ENCODE data around the gene SSPN. TPM values are rescaled to one million over a fixed set of nuclear protein-coding genes. Genes with fewer than 3 reads are reported as not detected.

The SSPN gene
- total RNA-seq, 2 donors from 2014 or later: 52.4 to 61.1 TPM

GRCh38 chr12:26255893-26256645 lies 60.7 kb downstream of the SSPN start:
- Histone ChIP-seq H3K27me3 (no peaks in the 10 kb centered on the region), H3K36me3 (no peaks in the 10 kb centered on the region), H3K4me1 (no peaks in the 10 kb centered on the region), H3K9me3 (peaks cover 0 to 7% of the 10 kb centered on the region in 2 donors), H3K4me3 (no peak overlapping the region), H3K27ac (no peak overlapping the region)
- no peak for TF ChIP-seq CTCF (IDR thresholded peaks at IDR 0.05)
- no peak for DNase-seq (ENCODE audit: low spot score)

- TF ChIP-seq CTCF (IDR thresholded peaks at IDR 0.05): no peak
Observed at GRCh38 chr12:26264215-26264838, 69.0 kb downstream of the SSPN start.

GRCh38 chr12:26265606-26266005 lies 70.2 kb downstream of the SSPN start:
- no peak for TF ChIP-seq CTCF (IDR thresholded peaks at IDR 0.05)
- Histone ChIP-seq H3K9me3 (peaks cover 0 to 3% of the 10 kb centered on the region in 2 donors), H3K27ac (no peak overlapping the region), H3K4me3 (no peak overlapping the region), H3K4me1 (peaks cover 0 to 13% of the 10 kb centered on the region in 2 donors), H3K36me3 (no peaks in the 10 kb centered on the region), H3K27me3 (no peaks in the 10 kb centered on the region)
- DNase-seq (ENCODE audit: low spot score): no peak

More at GRCh38 chr12:26264215-26264838, 69.0 kb downstream of the SSPN start:
- H3K27me3 ChIP-seq: no peaks in the 10 kb centered on the region
- no peak for DNase-seq (ENCODE audit: low spot score)
- H3K9me3 ChIP-seq: peaks cover 0 to 3% of the 10 kb centered on the region in 2 donors
- H3K4me3 ChIP-seq: no peak overlapping the region
- no peak overlapping the region for H3K27ac ChIP-seq
- H3K36me3 ChIP-seq: no peaks in the 10 kb centered on the region
- H3K4me1 ChIP-seq: peaks cover 0 to under 1% of the 10 kb centered on the region in 2 donors

- no peak for DNase-seq (ENCODE audit: low spot score)
- Histone ChIP-seq H3K27ac (no peak overlapping the region), H3K4me3 (no peak overlapping the region), H3K9me3 (peaks cover 0 to 3% of the 10 kb centered on the region in 2 donors), H3K27me3 (no peaks in the 10 kb centered on the region), H3K36me3 (no peaks in the 10 kb centered on the region), H3K4me1 (peaks cover 0 to 23% of the 10 kb centered on the region in 2 donors)
- no peak for TF ChIP-seq CTCF (IDR thresholded peaks at IDR 0.05)
Observed at GRCh38 chr12:26266881-26267280, 71.5 kb downstream of the SSPN start.

GRCh38 chr12:26268841-26269561 lies 73.6 kb downstream of the SSPN start:
- DNase-seq (ENCODE audit: low spot score): no peak
- H3K36me3 ChIP-seq: no peaks in the 10 kb centered on the region
- peak overlapping the region in 1 of 2 donors; percentile 58 for H3K27ac ChIP-seq
- H3K4me1 ChIP-seq: peaks cover 0 to 33% of the 10 kb centered on the region in 2 donors
- no peaks in the 10 kb centered on the region for H3K27me3 ChIP-seq
- H3K4me3 ChIP-seq: no peak overlapping the region
- H3K9me3 ChIP-seq: peaks cover 0 to 3% of the 10 kb centered on the region in 2 donors
- TF ChIP-seq CTCF (IDR thresholded peaks at IDR 0.05): no peak
